Measurements from ENCODE around the gene CACNA1B.
"Not testable (repeated sequence)": the region's sequence is repeated elsewhere in the genome, so short reads cannot be mapped to it uniquely, and the experiment has no call there.

Gene CACNA1B

GRCh38 chr9:138099803-138100598 lies 222.4 kb downstream of the CACNA1B start:
- no peak for DNase-seq (ENCODE audit: low read depth)

GRCh38 chr9:138100711-138101350 lies 223.2 kb downstream of the CACNA1B start:
- no peak for DNase-seq (ENCODE audit: low read depth)

DNA sequence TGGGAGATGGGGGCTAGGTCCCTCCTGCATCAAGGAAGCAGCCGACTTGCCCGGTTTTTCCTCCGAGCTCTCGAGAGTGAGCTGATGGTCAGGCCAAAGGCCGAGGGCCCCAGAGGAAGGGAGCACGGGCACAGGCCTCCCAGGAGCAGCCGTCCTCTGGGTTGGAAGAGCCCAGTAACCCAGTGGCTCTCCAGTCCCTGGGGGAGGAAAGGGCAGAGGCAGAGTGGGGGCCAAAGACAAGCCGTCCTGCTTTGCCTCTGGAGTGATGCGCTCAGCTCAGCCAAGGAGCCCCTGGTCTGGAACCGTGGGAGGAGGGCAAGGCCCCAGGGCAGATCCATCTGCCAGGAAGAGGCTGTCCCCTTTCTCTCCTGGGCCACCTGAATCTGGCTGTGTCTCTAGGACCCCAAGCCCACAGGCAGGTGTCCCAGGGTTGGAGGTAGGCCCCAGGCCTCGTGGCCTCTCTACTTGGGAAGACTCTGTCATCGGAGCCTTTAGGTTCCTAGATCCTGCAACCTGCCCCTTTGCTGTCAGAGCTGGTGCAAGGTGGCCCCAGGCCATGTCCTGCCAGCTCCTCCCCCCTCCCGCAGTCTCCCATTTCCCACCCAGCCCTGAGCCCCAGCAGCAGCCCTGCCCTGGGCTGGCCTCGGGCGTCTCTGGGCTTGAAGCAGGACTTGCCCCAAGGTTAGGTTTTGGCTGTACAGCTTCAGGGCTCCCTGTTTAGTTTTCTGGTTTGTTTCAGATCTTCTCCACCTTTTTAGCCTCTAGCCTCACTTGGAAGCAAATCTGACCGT lies 224.1 kb downstream of the CACNA1B start:
- DNase-seq (ENCODE audit: low read depth), result no peak

GRCh38 chr9:138102246-138103051 lies 224.9 kb downstream of the CACNA1B start:
- DNase-seq (ENCODE audit: low read depth), result no peak

GRCh38 chr9:138103111-138103848 lies 225.7 kb downstream of the CACNA1B start:
- DNase-seq (ENCODE audit: low read depth), result no peak

DNA sequence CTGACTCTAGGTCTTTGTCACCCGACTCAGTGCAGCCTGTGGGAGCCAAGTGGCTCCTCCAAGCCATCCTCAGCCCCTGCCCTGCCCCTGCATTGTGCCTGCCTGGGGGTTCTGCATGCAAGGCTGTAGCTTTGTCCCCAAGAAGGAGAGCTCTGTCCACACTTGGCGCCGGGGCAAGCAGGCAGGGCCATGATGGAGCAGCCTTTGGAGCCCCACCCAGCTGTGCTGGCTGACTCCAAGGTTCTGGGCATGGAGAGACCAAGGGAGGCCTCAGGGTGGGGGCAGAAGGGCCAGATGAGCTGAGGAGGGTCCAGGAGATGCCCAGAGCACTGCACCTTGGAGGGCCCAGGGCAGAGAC lies 226.2 kb downstream of the CACNA1B start:
- DNase-seq (ENCODE audit: low read depth), result no peak

DNA sequence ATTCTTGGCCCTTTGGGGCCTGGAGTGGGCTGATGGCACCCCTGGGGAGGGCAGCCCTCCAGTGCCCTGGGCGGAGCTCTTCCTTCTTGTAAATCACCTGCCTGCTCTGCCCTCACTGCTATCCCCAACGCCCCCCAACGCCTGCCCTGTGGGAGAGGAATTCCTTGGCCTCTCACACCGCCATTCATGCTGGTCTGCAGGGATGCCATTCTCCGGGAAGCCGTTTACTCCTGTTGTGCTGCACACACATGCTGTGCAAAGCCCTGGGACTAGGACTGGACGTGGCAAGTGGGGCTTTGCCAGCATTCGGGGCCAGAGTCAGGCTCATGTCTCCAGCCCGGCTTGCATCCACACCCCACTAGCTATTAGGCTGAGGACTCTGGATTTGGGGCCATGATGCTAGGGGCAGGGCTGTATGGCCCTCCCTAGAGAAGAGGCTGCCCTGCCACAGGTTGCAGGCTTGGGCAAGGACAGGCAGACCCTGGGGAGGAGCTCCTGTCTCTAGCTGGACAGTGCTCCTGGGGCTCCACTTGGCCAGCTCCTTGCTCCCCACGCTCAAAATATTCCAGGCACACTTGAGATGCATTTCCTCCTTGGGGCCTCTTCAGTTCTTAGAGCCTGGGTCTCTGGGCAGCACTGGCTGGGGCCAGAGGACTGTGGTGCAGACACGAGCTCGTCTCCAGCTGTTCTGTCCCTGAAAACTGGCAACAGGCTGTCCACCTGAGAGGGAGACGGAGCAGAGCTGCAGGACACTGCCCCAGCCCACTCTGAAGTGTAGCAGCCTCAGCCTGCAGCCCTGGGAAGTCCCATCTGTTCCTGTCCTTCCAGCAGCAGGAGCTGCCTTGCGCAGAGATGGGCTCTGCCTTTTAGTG lies 226.9 kb downstream of the CACNA1B start:
- DNase-seq (ENCODE audit: low read depth), result no peak

GRCh38 chr9:138105123-138105415 lies 227.5 kb downstream of the CACNA1B start:
- no peak for DNase-seq (ENCODE audit: low read depth)

- no peak for DNase-seq (ENCODE audit: low read depth)
Measured at GRCh38 chr9:138105561-138106505, 228.3 kb downstream of the CACNA1B start.

DNA sequence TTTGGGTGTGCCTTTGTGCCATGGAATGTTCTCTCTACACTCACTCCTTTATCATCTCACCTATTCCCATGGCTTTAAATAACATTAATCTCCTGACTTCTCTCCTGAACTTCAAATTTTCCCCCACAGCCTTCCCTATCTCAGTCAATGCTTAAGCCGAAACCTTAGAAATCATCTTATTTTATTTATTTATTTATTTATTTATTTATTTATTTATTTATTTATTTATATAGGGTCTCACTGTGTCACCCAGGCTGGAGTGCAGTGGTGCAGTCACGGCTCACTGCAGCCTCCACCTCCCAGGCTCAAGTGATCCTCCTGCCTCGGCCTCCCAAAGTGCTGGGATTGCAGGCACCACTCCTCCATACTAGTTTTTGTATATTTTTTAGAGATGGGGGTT lies 229.5 kb downstream of the CACNA1B start:
- DNase-seq (ENCODE audit: low read depth), result not testable (repeated sequence)

GRCh38 chr9:138111607-138112006 lies 234.0 kb downstream of the CACNA1B start:
- DNase-seq (ENCODE audit: low read depth), result no peak

DNA sequence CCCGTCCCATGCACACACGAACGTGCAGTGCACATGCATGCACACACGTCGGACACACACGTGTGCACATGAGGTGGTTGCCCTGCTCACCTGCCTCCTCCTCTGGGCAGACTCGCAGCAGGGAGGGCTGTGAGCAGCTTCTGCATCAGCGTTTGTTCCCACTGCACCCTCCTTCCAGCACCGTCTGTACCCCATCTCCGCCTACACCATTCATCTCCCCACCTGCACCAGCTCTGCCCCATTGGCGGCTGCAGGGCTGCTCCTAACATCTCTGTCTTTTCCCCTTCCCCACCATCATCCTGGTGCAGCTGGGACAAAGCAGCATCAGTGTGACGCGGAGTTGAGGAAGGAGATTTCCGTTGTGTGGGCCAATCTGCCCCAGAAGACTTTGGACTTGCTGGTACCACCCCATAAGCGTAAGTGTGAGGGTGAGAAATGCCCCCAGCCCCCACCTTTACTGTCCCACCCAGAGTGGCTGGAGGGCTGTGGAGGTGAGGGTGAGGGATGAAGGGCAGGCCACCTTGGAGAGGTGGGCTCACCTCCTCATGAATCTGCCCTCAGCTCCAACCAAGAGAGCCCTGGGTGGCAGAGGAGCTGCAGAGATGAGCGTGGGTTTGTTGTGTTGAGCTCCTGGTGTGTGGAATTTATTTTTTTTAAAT lies 234.6 kb downstream of the CACNA1B start:
- no peak for DNase-seq (ENCODE audit: low read depth)

DNA sequence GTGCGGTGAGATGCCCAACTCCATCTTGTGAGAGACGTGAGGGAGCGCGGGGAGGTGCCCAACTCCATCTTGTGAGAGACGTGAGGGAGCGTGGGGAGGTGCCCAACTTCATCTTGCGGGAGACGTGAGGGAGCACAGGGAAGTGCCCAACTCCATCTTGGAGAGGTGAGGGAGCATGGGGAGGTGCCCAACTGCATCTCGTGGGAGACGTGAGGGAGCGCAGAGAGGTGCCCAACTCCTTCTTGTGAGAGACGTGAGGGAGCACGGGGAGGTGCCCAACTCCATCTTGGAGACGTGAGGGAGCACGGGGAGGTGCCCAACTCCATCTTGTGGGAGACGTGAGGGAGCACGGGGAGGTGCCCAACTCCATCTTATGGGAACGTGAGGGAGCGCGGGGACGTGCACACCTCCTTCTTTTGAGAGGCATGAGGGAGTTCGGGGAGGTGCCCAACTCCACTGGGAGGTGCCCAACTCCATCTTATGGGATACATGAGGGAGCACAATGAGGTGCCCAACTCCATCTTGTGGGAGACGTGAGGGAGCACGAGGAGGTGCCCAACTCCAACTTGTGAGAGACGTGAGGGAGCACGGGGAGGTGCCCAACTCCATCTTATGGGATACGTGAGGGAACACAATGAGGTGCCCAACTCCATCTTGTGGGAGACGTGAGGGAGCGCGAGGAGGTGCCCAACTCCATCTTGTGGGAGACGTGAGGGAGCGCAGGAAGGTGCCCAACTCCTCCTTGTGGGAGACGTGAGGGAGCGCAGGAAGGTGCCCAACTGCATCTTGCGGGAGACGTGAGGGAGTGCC lies 235.4 kb downstream of the CACNA1B start:
- DNase-seq (ENCODE audit: low read depth), result no peak

GRCh38 chr9:138113701-138114325 lies 236.2 kb downstream of the CACNA1B start:
- DNase-seq (ENCODE audit: low read depth), result not testable (repeated sequence)

DNA sequence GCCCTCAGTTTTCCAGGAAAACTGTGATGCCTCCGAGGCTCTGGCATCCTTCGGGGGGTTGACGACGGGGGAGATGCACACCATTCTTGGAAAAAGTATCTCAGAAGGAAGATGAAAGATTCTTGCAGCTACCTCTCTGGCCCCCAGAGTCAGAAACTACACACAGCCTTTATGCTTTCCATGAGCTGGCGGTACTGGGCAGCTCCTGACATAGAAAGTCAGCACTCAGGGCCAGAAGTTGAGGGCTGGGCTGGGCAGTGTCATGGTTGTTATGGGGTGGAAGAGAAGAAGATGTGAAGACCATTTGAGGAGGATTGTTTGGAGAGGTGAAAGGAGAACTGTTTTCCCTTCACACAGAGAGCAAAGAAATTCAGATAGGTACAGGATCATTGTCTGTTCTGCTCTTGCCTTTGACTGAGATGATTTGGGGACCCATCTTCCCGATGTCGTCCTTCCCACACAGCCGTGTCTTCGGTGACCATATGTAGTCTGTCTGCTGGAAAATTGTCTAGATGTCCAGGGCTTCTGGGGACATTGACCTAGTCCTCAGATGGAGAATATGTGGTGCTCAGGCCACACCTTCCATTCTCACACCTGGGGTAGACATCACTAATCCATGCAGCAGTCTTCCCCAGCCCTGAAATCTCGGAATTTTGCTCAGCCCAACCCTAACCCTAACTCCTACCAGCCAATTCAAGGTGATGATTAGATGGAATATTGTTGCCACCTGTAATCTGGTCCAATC lies 237.1 kb downstream of the CACNA1B start:
- DNase-seq (ENCODE audit: low read depth), result no peak

GRCh38 chr9:138115506-138115905 lies 237.9 kb downstream of the CACNA1B start:
- DNase-seq (ENCODE audit: low read depth), result no peak

GRCh38 chr9:138116521-138116920 lies 238.9 kb downstream of the CACNA1B start:
- no peak for DNase-seq (ENCODE audit: low read depth)

All from activated T-cell treated with anti-CD3 and anti-CD28 coated beads for 48 hours (primary cell).